Uterus (tissue), 4 donors: ENCODE data around the gene ADIPOR2. TPM values are rescaled to one million over a fixed set of nuclear protein-coding genes. Genes with fewer than 3 reads are reported as not detected.

Experiments
- DNase-seq, 2 donors: peaks; one replicate each; pipeline ENCODE4 v3.0.0-alpha.2; 2019 to 2020
- H3K27ac ChIP-seq, 2 donors: fragments of 200-600 bp; sonication (generic); 1 replicate in 1 of 2; 2 replicates in 1 of 2; pipeline ENCODE4 v1.5.1; 2016 to 2018
- H3K27me3 ChIP-seq, 2 donors: fragments of 200-600 bp; sonication (generic); one replicate each; pipeline ENCODE4 v1.5.1; 2018 to 2019; ENCODE audit warnings: control low read depth in 1 of 2
- H3K36me3 ChIP-seq, 2 donors: fragments of 200-600 bp; sonication (generic); one replicate each; pipeline ENCODE4 v1.5.1; 2019; ENCODE audit warnings: control low read depth in 1 of 2
- H3K4me1 ChIP-seq, 2 donors: fragments of 200-600 bp; sonication (generic); one replicate each; pipeline ENCODE4 v1.5.1; 2018 to 2019; ENCODE audit warnings: control low read depth in 1 of 2
- H3K4me3 ChIP-seq, 2 donors: fragments of 200-600 bp; sonication (generic); 1 replicate in 1 of 2; 2 replicates in 1 of 2; pipeline ENCODE4 v1.5.1; 2018 to 2019; ENCODE audit warnings: mild to moderate bottlenecking in 1 of 2
- H3K9me3 ChIP-seq, 2 donors: fragments of 200-600 bp; sonication (generic); one replicate each; pipeline ENCODE4 v1.5.1; 2019; ENCODE audit warnings: control low read depth in 1 of 2
- POLR2A ChIP-seq, 2 donors: fragments of 450-650 bp; IDR thresholded peaks; one replicate each; pipeline ENCODE4 v1.6.1; 2016; ENCODE audit warnings: antibody characterized with exemption in 2 of 2, mild to moderate bottlenecking in 1 of 2, moderate library complexity in 1 of 2
- intact Hi-C: fragments of 100-400 bp; cut with DNase I; formaldehyde crosslinking; loops from one replicate; pipeline ENCODE4 v1.15.1; 2023; ENCODE audit warnings: low total_unique reads
- total RNA-seq, 4 donors: library from RNA; depleted of rRNA in 3 of 4; stranded (reverse); fragments of >200 nt in 3 of 4; gene quantifications; one replicate each; pipeline versions ENCODE4 v1.1.0 to v1.2.4, GENCODE V29; 2014 to 2023
- TF ChIP-seq, protein P1 (sequence below), 4 experiments: fragments of 200-600 bp in 2 of 4; fragments of 450-650 bp in 2 of 4; sonication (generic) in 2 of 4; IDR thresholded peaks; one replicate each; pipeline ENCODE4 v1.5.1; 2016 to 2019; ENCODE audit warnings: antibody characterized with exemption in 4 of 4, mild to moderate bottlenecking in 2 of 4, moderate library complexity in 1 of 4
- donor health status: DM: yes; HTN: yes; CAD: no.

Gene ADIPOR2
- total RNA-seq, 4 donors from 2014 or later: 30.3 to 71.2 (median 42.3) TPM

DNA sequence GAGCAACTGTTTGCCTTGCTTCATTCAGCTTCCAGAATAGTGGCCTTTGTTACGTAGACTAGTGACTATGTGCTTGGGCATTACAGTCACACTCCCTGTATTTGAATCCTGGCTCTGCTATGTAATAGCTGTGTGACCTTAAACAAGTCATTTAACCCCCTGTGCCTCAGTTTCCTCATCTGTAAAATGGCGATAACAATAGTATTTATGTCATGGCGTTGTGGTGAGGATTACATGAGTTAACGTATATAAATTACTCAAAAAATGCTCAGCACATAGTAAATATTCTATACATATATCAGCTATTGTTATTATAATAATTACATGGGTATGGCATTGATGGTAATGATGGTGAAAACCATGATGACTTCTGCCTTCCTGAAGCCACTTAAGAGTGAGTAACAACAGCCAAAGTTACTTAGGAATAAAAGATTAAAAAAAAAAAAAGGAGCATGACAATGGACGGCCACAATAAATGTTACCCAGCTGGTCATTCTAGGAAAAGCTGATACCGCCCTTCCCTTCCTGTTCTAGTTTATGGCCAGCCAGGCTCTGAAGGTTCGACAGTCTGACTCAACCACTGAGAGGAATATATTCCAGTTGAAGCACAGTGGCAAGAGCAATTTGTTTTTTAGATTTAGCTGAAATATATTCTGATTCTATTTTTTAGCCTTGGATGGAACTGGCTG lies 9.9 kb upstream of the ADIPOR2 start:
- Histone ChIP-seq H3K27me3 (no peaks in the 10 kb centered on the region), H3K36me3 (no peaks in the 10 kb centered on the region), H3K9me3 (no peaks in the 10 kb centered on the region), H3K27ac (peak overlapping the region; percentile 44 to 56), H3K4me3 (no peak overlapping the region), H3K4me1 (no peaks in the 10 kb centered on the region)
- DNase-seq: no peak
- TF ChIP-seq, protein P1, sequence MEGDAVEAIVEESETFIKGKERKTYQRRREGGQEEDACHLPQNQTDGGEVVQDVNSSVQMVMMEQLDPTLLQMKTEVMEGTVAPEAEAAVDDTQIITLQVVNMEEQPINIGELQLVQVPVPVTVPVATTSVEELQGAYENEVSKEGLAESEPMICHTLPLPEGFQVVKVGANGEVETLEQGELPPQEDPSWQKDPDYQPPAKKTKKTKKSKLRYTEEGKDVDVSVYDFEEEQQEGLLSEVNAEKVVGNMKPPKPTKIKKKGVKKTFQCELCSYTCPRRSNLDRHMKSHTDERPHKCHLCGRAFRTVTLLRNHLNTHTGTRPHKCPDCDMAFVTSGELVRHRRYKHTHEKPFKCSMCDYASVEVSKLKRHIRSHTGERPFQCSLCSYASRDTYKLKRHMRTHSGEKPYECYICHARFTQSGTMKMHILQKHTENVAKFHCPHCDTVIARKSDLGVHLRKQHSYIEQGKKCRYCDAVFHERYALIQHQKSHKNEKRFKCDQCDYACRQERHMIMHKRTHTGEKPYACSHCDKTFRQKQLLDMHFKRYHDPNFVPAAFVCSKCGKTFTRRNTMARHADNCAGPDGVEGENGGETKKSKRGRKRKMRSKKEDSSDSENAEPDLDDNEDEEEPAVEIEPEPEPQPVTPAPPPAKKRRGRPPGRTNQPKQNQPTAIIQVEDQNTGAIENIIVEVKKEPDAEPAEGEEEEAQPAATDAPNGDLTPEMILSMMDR (IDR thresholded peaks at IDR 0.05): no peak
- TF ChIP-seq POLR2A (IDR thresholded peaks at IDR 0.05): peak in 1 of 2 donors; percentile 34
- intact Hi-C loops: no loop called here

DNA sequence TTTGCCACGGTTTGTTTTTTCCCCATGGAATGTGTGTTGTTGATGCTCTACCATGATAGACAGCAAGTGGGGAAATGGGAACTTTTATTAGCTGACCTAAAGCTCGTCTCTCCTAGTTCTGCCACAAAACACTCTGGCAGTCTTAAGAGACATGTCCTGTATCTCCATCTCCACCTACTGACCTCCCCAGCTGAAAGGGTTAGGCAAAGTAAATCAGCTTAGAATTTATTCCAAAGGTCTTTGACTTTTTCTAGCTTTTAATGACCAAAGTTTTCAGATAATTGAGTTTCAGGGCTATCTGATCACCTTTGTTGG lies 9.4 kb upstream of the ADIPOR2 start:
- Histone ChIP-seq H3K4me1 (no peaks in the 10 kb centered on the region), H3K9me3 (no peaks in the 10 kb centered on the region), H3K36me3 (no peaks in the 10 kb centered on the region), H3K27ac (peak overlapping the region; percentile 27 to 56), H3K27me3 (no peaks in the 10 kb centered on the region), H3K4me3 (no peak overlapping the region)
- no peak for DNase-seq
- TF ChIP-seq, protein P1 (IDR thresholded peaks at IDR 0.05): no peak
- no peak for TF ChIP-seq POLR2A (IDR thresholded peaks at IDR 0.05)
- intact Hi-C loops: no loop called here

DNA sequence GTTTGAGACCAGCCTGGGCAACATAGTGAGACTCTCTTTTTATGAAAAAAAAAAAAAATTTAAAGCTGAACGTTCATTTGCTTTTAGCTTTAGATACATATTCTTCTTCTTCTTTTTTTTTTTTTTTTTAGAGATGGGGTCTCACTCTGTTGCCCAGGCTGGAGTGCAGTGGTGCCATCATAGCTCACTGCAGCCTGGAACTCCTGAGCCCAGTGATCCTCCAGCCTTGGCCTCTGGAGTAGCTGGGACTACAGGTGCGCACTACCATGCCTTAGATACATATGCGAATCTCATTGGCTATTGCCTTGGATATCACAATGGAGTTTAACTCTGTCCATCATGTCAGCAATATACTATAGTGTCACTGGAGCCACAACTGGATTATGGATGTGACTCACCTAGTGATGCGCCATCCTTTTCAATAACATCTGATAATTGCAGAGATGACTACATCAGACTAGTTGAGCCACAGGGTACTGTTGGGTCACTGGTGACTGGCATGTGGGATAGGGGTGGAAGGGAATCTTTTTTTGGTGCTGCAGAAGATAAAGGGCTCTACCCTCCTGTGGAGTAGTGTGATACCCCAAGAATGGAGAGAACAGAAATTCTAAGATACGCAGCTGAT lies 2.7 kb upstream of the ADIPOR2 start:
- intact Hi-C loops: no loop called here
- DNase-seq: no peak
- Histone ChIP-seq H3K4me1 (no peaks in the 10 kb centered on the region), H3K9me3 (no peaks in the 10 kb centered on the region), H3K27ac (no peak overlapping the region), H3K27me3 (no peaks in the 10 kb centered on the region), H3K36me3 (no peaks in the 10 kb centered on the region), H3K4me3 (no peak overlapping the region)
- no peak for TF ChIP-seq POLR2A (IDR thresholded peaks at IDR 0.05)
- TF ChIP-seq, protein P1 (IDR thresholded peaks at IDR 0.05): no peak

DNA sequence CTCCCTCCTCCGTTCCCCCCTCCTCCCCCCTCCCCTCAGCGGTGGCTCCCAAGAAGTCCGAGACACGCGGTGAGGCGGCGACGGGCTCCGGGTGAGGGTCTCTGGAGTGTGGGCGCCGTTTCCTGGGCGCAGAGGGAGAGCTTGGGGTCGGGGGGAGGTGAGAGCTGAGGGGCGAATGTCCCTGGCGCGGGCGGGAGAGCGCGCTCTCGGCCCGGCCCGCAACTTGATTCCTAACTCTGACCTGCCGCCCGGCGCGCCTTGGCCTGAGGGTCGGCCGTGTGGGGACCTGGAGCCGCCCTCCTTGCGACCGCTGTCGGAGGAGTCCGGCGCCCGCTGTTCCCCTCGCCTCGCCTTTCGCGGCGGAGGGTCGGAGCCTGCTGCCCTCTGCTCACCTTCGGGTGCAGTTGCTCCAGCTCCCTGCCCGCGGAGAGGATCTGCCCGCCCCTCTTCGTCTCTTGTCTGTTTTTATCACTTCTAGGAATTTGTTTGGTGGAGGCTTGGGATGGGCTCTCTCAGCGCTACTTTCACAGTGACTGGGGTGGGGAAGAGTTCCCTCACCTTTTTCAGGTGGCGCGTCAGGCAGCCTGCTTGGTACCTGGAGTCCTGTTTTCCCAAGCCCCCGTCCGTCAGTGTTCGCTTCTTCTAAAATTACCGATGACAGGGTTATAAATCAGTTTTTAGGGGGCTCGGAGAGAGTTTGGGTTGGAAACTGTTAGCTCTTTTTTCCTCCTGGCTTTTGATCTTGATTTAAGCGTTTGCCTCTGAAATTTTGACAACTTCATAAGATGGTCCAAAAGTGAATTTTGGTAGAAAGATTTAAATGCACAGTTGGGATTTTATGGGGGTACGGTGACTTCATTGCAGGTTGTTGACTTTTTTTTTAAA lies 495 bp downstream of the ADIPOR2 start:
- DNase-seq: peak in 1 of 2 donors; percentile 32
- intact Hi-C loops: no loop called here

More for the DNA sequence above, 495 bp downstream of the ADIPOR2 start:
- TF ChIP-seq POLR2A (IDR thresholded peaks at IDR 0.05): no peak
- TF ChIP-seq, protein P1 (IDR thresholded peaks at IDR 0.05): no peak
- Histone ChIP-seq H3K4me3 (peak overlapping the region; percentile 94 to 98), H3K9me3 (no peaks in the 10 kb centered on the region), H3K4me1 (no peaks in the 10 kb centered on the region), H3K27ac (peak overlapping the region; percentile 93 to 96), H3K36me3 (no peaks in the 10 kb centered on the region), H3K27me3 (no peaks in the 10 kb centered on the region)
